HG02943 (cell line): ENCODE data around the gene HMGCS2.
"Not testable (repeated sequence)": the region's sequence is repeated elsewhere in the genome, so short reads cannot be mapped to it uniquely, and the experiment has no call there.

Experiments used
- ATAC-seq: cut with Tn5 transposase; IDR thresholded peaks from one replicate; pipeline ENCODE4 v1.9.1; 2021; ENCODE audit warnings: mild to moderate bottlenecking, low read depth, moderate library complexity; ENCODE audit not compliant: unreplicated experiment

Gene HMGCS2

DNA sequence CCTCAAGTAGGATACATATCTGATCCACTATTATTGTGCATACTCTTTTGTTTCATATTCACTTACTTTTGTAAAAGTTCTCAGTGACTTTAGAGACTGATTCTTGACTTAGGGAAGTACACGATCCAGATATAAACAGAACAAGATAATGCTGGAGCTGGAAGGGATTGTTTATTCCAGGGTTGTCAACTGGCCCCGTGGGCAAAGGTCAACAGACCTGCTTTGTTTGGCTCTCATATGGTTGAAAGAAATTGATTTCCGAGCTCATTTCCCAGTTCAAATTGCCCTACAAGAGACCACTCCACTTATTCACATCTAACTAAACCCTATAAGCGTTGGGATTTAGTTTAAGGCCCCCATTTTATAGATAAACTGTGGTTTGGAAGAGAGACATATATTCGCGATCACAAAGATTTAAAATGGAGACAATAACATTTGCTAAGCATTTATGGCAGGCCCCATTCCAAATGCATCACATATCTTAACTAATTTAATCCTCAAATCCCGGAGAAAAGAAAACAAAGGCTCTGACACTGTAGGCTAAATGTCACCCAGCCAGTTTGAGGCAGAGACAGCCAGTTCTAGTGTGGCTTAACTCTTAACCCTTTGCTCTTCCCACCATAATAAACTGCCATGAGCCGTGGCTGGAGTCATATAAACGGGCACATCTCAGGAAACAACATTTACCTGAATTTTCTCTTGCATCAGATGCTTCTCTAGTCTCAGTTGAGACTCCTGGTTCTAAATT lies 21.9 kb upstream of the HMGCS2 start:
- no peak for ATAC-seq

DNA sequence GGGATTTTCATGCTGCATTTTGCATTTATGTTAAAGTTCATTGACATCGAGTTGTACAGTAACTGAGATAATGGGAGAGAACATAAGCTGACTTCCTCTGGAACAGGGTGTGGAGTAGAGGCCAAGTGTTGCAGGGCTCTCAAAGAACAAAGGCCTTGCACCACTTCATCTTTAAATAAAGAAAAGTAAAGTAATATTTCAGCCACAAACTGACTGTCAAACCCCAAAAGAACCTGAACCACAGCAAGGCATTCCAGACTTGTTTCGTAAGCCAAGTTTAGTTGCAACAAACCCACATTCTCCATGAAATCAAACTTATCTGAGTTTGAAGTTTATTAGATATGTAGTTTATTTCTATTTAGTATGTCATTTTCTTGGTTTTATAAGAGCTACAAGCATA lies 19.1 kb upstream of the HMGCS2 start:
- no peak for ATAC-seq

DNA sequence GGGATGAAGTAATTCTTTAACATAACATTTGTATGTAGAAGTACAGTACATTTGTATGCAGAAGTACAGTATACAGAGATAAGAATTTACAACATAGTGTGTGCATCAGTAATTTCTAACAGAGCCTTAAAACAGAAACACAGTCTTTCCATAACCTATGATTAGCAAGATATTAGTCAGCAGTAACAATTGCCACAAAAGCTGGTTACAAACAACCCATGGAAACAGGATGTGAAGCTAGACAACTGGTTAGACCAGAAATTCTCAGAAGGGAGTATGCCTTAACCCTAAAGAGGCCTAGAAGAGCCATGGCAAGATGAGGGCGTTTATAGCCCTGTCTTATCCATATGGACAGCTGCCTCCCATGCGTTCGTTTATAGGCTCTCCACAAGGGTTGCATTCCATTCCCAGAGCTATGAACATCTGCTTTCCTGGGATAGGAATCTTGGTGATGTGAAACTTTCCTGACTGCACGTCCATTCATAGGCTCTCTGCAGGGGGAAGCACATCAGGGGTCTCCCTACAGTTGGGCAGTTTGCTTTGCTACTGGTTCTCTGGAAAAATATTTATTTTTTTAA lies 17.9 kb upstream of the HMGCS2 start:
- not testable (repeated sequence) for ATAC-seq

DNA sequence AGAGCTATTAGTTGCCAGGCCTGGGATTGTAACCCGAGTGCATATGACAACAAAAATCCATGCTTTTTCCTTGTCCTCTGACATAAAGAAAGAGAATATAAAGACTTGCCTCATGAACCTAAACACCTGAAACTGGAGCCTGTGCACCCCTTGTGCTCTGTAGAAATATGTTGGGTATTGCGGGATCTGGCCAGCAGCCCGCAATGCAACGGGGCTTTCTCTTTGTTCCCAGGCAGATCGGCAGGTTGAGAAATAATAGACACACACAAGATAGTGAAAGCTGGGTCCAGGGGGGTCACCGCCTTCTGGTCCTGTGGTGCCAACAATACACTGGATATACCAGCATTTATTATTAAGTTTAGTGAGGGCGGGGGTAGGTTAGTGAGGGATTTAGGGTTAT lies 17.3 kb upstream of the HMGCS2 start:
- not testable (repeated sequence) for ATAC-seq

DNA sequence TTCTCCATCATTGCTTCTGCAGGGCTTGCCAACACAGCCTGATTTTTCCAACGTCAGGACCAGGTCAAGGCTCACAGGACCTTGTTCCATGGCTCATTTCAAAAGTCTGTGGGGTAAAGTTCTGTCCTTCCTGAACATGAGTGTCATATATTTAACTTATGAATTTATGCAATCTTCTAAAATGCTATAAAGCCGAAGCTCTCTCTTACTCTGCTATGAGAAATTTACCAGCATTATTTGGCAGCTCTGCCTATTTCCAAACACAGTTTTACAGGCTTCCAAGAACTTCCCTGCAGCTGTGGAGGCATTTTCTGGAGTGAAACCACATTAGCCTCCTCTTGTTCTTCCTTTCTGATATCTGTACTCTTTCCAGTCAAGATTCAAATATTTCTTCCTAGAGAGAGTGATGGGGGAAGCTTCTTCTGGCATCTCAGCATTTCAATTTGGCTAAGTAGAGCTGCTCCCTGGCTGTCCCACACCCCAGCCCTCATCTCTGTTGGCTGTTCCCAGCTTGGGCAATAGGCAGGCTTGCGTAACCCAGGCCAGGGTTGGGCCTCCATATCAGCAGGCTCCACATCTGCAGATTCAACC lies 15.6 kb upstream of the HMGCS2 start:
- no peak for ATAC-seq

DNA sequence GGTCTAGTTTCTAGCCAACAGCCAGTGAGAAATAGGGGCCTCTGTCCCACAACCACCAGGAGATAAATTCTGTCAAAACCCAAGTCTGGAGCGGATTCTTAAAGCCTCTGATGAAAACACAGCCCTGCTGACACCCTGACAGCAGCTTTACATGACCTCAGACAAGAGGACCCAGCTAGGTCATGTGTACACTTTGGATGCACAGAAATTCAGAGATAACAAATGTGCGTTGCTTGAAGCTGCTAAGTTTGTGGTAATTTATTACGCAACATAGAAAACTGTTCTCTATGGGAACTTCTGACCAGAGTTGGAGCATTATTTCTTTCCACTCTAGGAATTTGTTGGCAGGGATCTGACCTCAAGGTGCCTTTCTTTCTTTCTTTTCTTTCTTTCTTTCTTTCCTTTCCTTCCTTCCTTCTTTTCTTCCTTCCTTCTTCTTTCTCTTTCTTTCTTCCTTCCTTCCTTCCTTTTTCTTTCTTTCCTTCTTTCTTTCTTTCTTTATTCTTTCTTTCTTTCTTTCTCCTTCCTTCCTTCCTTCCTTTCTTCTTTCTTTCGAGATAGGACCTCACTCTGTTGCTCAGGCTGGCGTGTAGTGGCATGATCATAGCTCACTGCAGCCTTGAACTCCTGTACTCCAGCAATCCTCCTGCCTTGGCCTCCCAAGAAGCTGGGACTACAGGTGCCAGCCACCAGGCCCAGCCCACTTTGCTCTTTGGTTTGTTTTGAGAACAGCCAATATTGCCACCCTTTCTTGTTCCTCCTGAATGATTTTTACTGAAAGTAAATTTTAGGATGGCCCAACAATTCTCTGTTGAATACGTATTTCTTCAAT lies 14.9 kb upstream of the HMGCS2 start:
- no peak for ATAC-seq

DNA sequence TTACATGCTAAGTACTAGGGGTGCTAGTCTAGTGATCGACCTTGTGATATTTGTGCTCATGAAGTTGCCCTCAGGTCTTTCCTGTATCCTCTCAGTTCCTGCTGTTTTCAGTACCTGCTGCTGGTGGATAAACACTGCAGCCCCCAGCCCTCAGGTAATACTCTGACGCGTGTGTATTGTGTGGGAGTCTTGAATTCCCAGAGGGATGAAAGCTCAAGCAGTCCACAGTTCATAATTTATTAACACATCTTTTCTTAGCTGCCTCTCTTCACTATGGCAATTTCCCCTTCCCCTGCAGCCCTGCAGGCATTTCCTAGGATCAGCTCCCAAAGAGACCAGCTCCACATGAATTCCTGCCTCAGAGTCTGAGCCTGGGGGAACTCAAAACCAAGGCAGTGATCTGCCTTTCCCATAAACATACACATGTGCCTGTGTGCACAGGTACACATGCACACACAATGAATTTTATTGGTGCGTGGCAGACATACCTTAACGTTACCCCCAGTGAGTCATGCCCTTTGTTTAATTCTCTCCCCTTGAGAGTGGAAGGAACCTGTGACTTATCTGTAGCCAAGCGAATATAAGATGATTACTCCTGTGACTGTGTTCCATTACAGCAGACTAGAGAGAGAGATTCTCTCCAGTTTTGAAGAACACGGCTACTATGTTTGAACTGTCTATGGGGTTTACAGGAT lies 14.1 kb upstream of the HMGCS2 start:
- no peak for ATAC-seq

DNA sequence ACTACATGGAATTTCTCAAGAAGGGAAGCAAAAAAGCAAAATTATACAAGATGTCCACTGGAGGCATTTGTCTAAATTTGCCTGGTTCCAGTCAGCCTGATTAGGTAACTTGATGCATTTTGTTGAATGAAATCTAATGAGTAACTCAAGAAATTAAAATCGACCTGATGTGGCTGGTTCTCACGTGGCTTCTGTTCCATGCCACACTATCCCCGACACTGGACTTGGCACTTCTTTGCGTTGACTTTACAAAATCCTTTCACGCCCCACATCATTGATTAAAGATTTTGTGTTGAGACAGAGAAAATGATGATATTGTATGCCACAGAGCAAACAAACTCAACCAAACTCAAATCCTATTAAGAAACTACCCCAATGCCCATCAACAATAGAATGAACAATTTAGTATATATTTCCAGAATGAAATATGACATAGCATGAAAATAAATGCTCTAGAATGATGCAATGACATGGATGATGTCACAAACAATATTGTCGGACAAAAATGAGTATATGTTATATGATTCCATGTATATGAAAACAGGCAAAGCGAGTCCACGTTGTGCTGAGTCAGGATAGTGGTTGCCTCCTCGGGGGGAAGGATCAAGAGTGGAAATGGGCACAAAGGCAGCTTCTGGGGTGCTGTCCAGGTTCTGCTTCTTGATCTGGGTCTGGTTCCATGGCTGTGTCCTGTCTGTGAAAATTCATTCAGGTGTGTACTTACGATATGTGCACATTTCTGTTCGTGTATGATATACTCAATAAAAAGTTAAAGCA lies 12.9 kb upstream of the HMGCS2 start:
- ATAC-seq: no peak

DNA sequence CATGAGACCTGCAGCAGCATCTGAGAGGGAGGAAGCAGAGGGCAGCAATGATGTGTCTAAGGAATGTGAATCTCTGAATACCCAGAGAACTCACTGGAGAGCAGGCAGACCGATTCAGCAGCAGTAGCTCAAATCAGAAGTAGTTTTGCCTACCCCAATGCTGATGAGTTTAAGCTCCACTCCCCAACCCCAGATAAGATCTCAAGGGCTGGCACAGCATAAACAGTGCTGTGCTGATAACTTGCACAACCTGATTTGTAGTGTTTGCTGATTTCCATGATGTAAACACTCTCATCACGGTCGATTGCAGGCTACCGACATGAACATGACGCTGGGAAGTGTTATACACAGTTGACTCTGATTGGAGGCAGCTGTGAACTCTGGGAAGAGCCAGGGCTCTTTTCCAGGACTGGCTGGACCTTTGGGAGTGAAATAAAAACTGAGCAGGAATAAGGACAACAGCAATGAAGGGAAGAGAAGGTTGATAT lies 11.2 kb upstream of the HMGCS2 start:
- ATAC-seq: no peak

DNA sequence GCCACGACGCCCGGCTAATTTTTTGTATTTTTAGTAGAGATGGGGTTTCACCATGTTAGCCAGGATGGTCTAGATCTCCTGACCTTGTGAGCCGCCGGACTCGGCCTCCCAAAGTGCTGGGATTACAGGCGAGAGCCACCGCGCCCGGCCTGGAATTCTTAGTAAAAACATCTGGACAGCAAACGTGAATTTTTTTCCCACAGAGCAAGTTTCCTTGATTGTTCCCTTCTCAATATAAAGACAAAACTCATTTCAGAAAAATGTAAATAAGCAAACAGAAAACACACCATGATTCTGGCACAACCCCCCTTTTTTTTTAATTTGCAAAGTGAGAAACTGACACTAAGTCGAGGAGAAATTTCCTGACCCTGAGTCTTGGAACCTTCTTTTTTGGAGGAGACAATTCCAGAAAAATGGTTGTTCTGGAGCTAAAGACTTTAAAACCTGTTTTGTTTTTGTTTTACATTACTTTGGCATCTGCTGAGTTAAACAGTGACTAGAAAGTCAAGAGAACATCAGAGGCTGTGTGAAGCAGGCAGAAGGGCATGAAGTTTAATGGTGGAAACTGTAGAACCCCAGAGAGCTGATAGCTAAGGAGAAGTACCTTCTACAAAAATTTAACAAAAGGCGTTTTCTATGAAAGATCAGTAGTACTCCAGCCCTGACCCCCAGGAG lies 10.3 kb upstream of the HMGCS2 start:
- no peak for ATAC-seq

DNA sequence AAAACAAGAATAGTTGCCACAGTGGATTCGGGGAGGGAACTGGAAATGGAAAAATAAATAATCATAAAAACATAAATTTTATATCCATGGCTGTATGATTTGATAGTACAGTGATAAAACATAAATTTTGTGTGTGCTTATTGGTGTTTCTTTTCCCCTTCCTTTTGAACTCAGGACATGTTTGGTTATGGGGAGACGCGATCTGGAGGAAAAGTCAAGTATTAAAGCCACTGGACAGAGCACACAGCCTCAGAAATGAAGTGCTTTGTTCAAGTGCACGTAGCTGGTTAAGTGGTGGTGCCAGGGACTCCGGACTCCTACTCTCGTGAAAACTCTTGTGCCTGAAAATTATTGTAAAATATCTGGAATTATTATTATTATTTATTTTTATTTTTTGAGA lies 9.7 kb upstream of the HMGCS2 start:
- no peak for ATAC-seq

DNA sequence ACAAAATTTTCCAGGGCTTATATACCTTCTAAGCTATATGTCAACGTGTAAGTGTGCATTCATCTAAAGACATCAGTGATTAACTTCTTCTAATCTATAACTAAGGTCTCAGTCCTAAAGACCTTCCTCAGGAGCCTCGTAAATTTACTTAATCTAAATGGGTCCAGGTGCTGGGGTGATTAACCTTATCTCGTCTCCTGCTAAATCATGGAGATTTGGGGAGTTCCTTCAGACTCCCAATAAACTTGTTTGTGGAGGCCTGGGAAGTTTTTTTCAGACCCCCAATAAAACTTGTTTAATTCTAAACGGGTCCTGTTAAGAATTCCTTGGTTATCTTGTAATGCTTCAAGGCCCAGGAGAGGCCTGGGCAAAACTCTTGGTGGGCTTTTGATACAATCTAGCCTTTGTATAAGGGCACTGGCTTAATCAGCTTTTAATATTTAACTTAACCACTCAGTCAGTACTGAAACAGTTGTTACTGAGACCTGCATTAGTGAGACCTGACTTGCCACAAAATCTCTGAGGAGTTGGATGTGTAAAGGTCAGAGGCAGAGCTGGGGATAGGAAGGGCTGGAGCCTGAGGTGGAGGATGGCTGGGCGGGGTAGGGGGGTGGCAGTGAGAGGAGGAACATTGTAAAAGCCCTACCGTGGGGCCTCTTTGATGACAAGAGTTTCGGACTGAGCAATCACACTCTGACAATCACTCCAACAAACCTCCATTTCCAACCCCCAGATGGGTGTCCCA lies 6.2 kb upstream of the HMGCS2 start:
- no peak for ATAC-seq

DNA sequence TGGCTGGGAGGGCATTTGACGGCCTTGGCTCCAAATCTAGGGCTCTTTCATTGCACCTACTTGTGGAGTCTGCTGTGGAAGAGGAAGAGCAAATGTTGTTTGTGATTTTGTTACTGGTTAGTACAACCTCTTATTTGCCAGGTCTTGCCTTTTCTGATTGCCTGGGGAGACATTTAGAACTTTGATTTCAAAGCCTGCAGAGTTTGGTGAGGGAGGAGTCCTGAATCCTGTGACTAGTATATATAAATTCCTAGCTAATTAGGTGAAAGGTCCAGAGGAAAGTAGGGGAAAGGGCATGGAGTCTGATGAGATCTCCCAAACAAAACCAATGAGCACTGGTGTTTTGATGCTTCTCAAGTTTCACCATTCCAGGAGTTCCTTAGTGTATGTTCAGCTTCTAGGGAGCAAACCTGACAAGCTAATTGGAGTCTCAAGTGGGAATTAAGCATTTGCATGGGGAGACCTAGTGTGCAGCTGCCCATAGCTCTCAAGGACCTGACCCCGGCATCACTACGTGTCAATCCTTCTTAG lies 5.1 kb upstream of the HMGCS2 start:
- ATAC-seq: no peak

DNA sequence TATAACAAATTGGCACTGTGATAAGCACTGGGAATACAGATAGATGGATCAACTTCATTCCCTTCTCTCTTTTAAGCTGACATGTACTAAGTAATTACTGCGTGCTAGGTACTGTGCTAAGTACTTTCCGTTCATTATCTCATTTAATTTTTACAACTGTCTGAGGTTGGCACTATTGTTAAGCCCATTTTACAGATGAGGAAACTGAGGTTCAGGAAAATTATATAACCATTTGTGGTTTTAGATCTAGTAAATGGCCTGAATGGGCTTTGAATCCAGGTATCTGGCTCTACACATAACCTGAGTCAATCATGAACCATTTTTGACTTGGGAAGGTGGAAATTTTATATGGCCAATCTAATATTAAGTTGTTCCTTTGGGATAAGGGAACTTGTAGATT lies 3.6 kb upstream of the HMGCS2 start:
- no peak for ATAC-seq

DNA sequence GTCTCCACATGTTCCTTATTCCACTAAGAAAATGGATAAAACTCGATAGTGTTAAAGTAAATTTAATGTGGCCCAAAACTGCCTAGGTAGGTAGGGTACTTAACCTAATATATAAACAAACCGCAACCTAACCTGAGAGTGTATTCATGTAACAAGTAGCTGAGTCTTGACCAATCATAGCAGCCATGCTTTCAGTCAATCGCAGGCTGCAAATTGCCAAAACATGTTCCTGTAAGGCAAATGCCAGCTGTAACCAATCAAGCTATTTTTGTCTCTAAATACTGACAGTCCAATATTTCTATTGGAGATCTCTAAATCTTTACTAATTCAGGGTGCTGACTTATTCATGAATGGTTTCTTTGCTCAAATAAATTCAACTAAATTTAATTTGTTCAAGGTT lies 3.1 kb upstream of the HMGCS2 start:
- ATAC-seq: no peak

DNA sequence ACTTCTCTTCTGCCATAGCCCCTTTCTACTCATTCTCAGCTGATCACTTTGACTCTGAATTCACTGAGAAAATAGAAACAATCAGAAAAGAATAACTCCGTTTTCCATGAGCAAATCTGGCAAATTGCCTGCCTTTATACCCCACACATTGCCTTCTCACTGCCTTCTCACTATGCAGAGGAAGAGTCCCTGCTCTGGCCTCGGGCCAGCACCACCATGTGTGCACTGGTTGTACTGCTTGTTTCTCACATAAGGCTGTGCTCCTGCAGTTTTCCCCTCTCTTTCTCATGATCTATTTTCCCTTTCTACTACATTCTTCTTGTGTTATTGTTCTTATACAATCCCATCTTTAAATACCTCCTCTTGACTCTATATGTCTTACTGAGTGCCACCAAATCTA lies 2.3 kb upstream of the HMGCS2 start:
- ATAC-seq: no peak

DNA sequence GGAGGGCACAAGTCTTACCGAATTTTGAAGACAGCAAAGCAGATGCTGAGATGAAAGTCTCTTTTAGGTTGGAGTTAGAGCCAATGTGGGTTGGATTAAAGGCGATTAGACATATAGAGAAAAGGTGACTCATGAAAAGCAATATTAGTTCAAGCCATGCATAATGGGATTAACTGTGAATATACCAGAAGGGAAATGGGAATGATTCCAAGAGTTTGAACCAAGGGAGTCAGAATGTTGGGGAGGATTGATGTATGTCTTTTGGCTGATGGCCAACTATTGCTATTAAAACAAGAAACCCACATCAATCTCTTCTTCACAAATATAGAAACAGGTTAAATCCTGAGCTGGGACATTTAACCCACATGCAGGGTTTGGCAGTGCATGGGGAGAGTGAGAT lies 1.2 kb downstream of the HMGCS2 start:
- ATAC-seq: no peak

DNA sequence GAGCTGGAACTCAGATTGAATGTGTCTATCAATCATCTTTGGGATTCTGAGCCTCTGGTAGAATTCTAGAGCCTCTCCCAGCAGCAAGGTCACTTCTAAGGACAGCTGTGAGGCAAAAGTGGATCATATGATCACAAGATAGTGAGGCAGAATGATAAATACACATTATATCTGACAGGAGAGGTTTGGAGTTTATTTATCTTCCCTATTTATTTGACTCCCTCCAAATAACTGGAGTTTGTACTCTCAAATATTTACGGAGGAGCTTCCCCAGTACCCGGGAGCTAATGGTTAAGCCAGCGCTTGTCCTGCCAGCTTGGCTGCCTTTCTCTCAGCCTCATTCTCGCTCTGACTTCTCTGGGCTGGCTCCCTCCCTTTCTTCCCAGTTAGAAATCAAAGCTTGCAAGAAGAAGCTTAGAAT lies 2.3 kb downstream of the HMGCS2 start:
- ATAC-seq: no peak
